ENCODE measurements around the gene JAKMIP1. TPM values are rescaled to one million over a fixed set of nuclear protein-coding genes. Genes with fewer than 3 reads are reported as not detected.

Gene JAKMIP1
- total and polyA plus RNA-seq, 12 donors, result 0.14 to 5.3 (median 2.9) TPM; not detected in 2

- Histone ChIP-seq H3K4me1 (replicated peaks in 1 of 2) (no peaks in the 10 kb centered on the region), H3K27me3 (no peaks in the 10 kb centered on the region), H3K9me3 (replicated peaks in 1 of 3) (no peaks in the 10 kb centered on the region), H3K4me3 (no peak overlapping the region), H3K36me3 (replicated peaks in 1 of 2) (no peaks in the 10 kb centered on the region), H3K27ac (no peak overlapping the region)
- no peak for DNase-seq
- 60 to 82% (median 68%) methylated on average over 2 to 3 of the region's 3 CpGs for WGBS, 4 donors
- intact Hi-C loops (cut with DNase I), result no loop called here
- no peak for TF ChIP-seq POLR2A (IDR thresholded peaks at IDR 0.05)
These were observed 62.6 kb downstream of the JAKMIP1 start for GRCh38 chr4:6137747-6138135.

GRCh38 chr4:6137027-6137746 lies 63.2 kb downstream of the JAKMIP1 start:
- no peak overlapping the region for H3K27ac ChIP-seq
- H3K4me3 ChIP-seq, result no peak overlapping the region
- TF ChIP-seq POLR2A (IDR thresholded peaks at IDR 0.05), result no peak
- no peak for TF ChIP-seq CTCF (IDR thresholded peaks at IDR 0.05)
- DNase-seq, result no peak
- H3K9me3 ChIP-seq (replicated peaks in 1 of 3), result no peaks in the 10 kb centered on the region
- intact Hi-C loops (cut with DNase I), result no loop called here
- WGBS, 4 donors, result 73 to 75% (median 74%) methylated on average over 19 to 22 of the region's 22 CpGs
- H3K36me3 ChIP-seq (replicated peaks in 1 of 2), result no peaks in the 10 kb centered on the region
- no peaks in the 10 kb centered on the region for H3K27me3 ChIP-seq
- H3K4me1 ChIP-seq (replicated peaks in 1 of 2), result no peaks in the 10 kb centered on the region

GRCh38 chr4:6134612-6135220 lies 65.6 kb downstream of the JAKMIP1 start:
- Histone ChIP-seq H3K4me1 (replicated peaks in 1 of 2) (no peaks in the 10 kb centered on the region), H3K9me3 (replicated peaks in 1 of 3) (no peaks in the 10 kb centered on the region), H3K27ac (no peak overlapping the region), H3K36me3 (replicated peaks in 1 of 2) (no peaks in the 10 kb centered on the region), H3K4me3 (no peak overlapping the region), H3K27me3 (no peaks in the 10 kb centered on the region)
- intact Hi-C loops (cut with DNase I), result no loop called here
- no peak for TF ChIP-seq CTCF (IDR thresholded peaks at IDR 0.05)
- no peak for TF ChIP-seq POLR2A (IDR thresholded peaks at IDR 0.05)
- WGBS, 4 donors, result 70 to 79% (median 75%) methylated on average over 7 to 11 of the region's 11 CpGs
- peak in 1 of 7 donors; percentile 57 for DNase-seq

GRCh38 chr4:6132716-6133115 lies 67.6 kb downstream of the JAKMIP1 start:
- DNase-seq, result no peak
- H3K36me3 ChIP-seq (replicated peaks in 1 of 2), result no peaks in the 10 kb centered on the region
- H3K9me3 ChIP-seq (replicated peaks in 1 of 3), result no peaks in the 10 kb centered on the region
- TF ChIP-seq CTCF (IDR thresholded peaks at IDR 0.05), result no peak
- no peak for TF ChIP-seq POLR2A (IDR thresholded peaks at IDR 0.05)
- 71 to 82% (median 78%) methylated on average over 2 of the region's 2 CpGs for WGBS, 4 donors
- H3K4me3 ChIP-seq, result no peak overlapping the region
- no peaks in the 10 kb centered on the region for H3K27me3 ChIP-seq
- no peaks in the 10 kb centered on the region for H3K4me1 ChIP-seq (replicated peaks in 1 of 2)
- intact Hi-C loops (cut with DNase I), result no loop called here
- no peak overlapping the region for H3K27ac ChIP-seq
